ENCODE results near the gene SSH2. TPM values are rescaled to one million over a fixed set of nuclear protein-coding genes. Genes with fewer than 3 reads are reported as not detected.

SSH2 gene
- total RNA-seq, 1 experiment from 2014 or later: 8.5 TPM

- Histone ChIP-seq H3K9ac (ENCODE audit: low read length) (no peak overlapping the region), H3K79me2 (ENCODE audit: low read length) (no peaks in the 10 kb centered on the region), H3K27me3 (ENCODE audit: low read length) (no peaks in the 10 kb centered on the region), H3K4me1 (ENCODE audit: insufficient read depth, low read length) (0 out of 2 replicates have a peak, but pooled peaks cover 12% of the 10 kb centered on the region), H3K9me2 (replicated peaks; ENCODE audit: low read length) (no peaks in the 10 kb centered on the region), H4K20me1 (ENCODE audit: low read length) (no peaks in the 10 kb centered on the region), H3K9me3 (ENCODE audit: low read length) (no peaks in the 10 kb centered on the region), H3K4me3 (ENCODE audit: low read length) (no peak overlapping the region), H3K4me2 (ENCODE audit: low read length) (no peak overlapping the region), H3F3A (ENCODE audit: low read length, unreplicated experiment) (no peaks in the 10 kb centered on the region), H2AFZ (ENCODE audit: low read length) (no peak overlapping the region), H3K36me3 (ENCODE audit: low read depth, low read length) (no peaks in the 10 kb centered on the region), H3K27ac (ENCODE audit: low read length) (no peak overlapping the region)
- TF ChIP-seq CTCF (conservative IDR thresholded peaks at IDR 0.05; ENCODE audit: low read depth, low read length) (no peak), EZH2phosphoT487 (IDR thresholded peaks at IDR 0.05; ENCODE audit: borderline replicate concordance, low read length) (no peak), EZH2 (IDR thresholded peaks at IDR 0.05; ENCODE audit: low read length, unreplicated experiment) (no peak)
- CTCF ChIA-PET: no interaction called here
- no peak for ATAC-seq
- intact Hi-C loops (cut with micrococcal nuclease): no loop called here
- POLR2A ChIA-PET (ENCODE audit: unreplicated experiment): no interaction called here
- BruUV-seq (replicated peaks): no TSS peak
- DNase-seq: no peak
Measured at GRCh38 chr17:29707212-29707571, 222.8 kb downstream of the SSH2 start.

- H3K9me3 ChIP-seq (ENCODE audit: low read length): no peaks in the 10 kb centered on the region
- ChIA-PET CTCF (no interaction called here), POLR2A (ENCODE audit: unreplicated experiment) (interaction anchor here (0.6 kb wide), 1 partner anchor 144 kb away, joined by 36 read pairs; no protein-coding TSS in a partner anchor)
- H3K4me3 ChIP-seq (ENCODE audit: low read length): no peak overlapping the region
- TF ChIP-seq CTCF (conservative IDR thresholded peaks at IDR 0.05; ENCODE audit: low read depth, low read length): no peak
- TF ChIP-seq EZH2 (IDR thresholded peaks at IDR 0.05; ENCODE audit: low read length, unreplicated experiment): no peak
- TF ChIP-seq EZH2phosphoT487 (IDR thresholded peaks at IDR 0.05; ENCODE audit: borderline replicate concordance, low read length): no peak
- no peaks in the 10 kb centered on the region for H3K79me2 ChIP-seq (ENCODE audit: low read length)
- no peaks in the 10 kb centered on the region for H3K36me3 ChIP-seq (ENCODE audit: low read depth, low read length)
- no peak overlapping the region for H2AFZ ChIP-seq (ENCODE audit: low read length)
- no TSS peak for BruUV-seq (replicated peaks)
- H3K9me2 ChIP-seq (replicated peaks; ENCODE audit: low read length): no peaks in the 10 kb centered on the region
- no peak overlapping the region for H3K27ac ChIP-seq (ENCODE audit: low read length)
- no peak overlapping the region for H3K9ac ChIP-seq (ENCODE audit: low read length)
- no peaks in the 10 kb centered on the region for H4K20me1 ChIP-seq (ENCODE audit: low read length)
- no peaks in the 10 kb centered on the region for H3K27me3 ChIP-seq (ENCODE audit: low read length)
- H3K4me1 ChIP-seq (ENCODE audit: insufficient read depth, low read length): 0 out of 2 replicates have a peak, but pooled peaks cover 8% of the 10 kb centered on the region
- intact Hi-C loops (cut with micrococcal nuclease): no loop called here
- H3F3A ChIP-seq (ENCODE audit: low read length, unreplicated experiment): no peaks in the 10 kb centered on the region
- ATAC-seq (no peak), DNase-seq (no peak)
- H3K4me2 ChIP-seq (ENCODE audit: low read length): no peak overlapping the region
Measured at GRCh38 chr17:29706045-29706431, 224.0 kb downstream of the SSH2 start.

- no peaks in the 10 kb centered on the region for H3K36me3 ChIP-seq (ENCODE audit: low read depth, low read length)
- ATAC-seq (no peak), DNase-seq (no peak)
- H3K79me2 ChIP-seq (ENCODE audit: low read length): no peaks in the 10 kb centered on the region
- H3K9me3 ChIP-seq (ENCODE audit: low read length): no peaks in the 10 kb centered on the region
- no peak overlapping the region for H2AFZ ChIP-seq (ENCODE audit: low read length)
- intact Hi-C loops (cut with micrococcal nuclease): no loop called here
- H4K20me1 ChIP-seq (ENCODE audit: low read length): no peaks in the 10 kb centered on the region
- H3K27me3 ChIP-seq (ENCODE audit: low read length): no peaks in the 10 kb centered on the region
- H3K4me2 ChIP-seq (ENCODE audit: low read length): no peak overlapping the region
- TF ChIP-seq CTCF (conservative IDR thresholded peaks at IDR 0.05; ENCODE audit: low read depth, low read length) (no peak), EZH2phosphoT487 (IDR thresholded peaks at IDR 0.05; ENCODE audit: borderline replicate concordance, low read length) (no peak)
- H3K4me3 ChIP-seq (ENCODE audit: low read length): no peak overlapping the region
- H3K4me1 ChIP-seq (ENCODE audit: insufficient read depth, low read length): 0 out of 2 replicates have a peak, but pooled peaks cover 1% of the 10 kb centered on the region
- H3K9ac ChIP-seq (ENCODE audit: low read length): no peak overlapping the region
- ChIA-PET CTCF (no interaction called here), POLR2A (ENCODE audit: unreplicated experiment) (interaction anchor here (0.6 kb wide), 1 partner anchor 145 kb away, joined by 36 read pairs; no protein-coding TSS in a partner anchor)
- no peaks in the 10 kb centered on the region for H3F3A ChIP-seq (ENCODE audit: low read length, unreplicated experiment)
- H3K27ac ChIP-seq (ENCODE audit: low read length): no peak overlapping the region
- H3K9me2 ChIP-seq (replicated peaks; ENCODE audit: low read length): no peaks in the 10 kb centered on the region
- BruUV-seq (replicated peaks): no TSS peak
Measured at GRCh38 chr17:29705386-29705785, 224.6 kb downstream of the SSH2 start.

Data from PC-3 (cell line).